B cell (primary cell): ENCODE data around the gene ASTN2. TPM values are rescaled to one million over a fixed set of nuclear protein-coding genes. Genes with fewer than 3 reads are reported as not detected.

Experiments
- ATAC-seq: fragments of 200-7000 bp; cut with Tn5 transposase; one replicate; pipeline ENCODE4 v1.10.0; 2021; ENCODE audit warnings: low read depth, mild to moderate bottlenecking, moderate number of reproducible peaks, moderate library complexity
- CTCF ChIA-PET: fragments of 350-600 bp; sonication (Branson Sonifier 250); formaldehyde crosslinking; loops from one replicate; lab custom pipeline; 2021; ENCODE audit warnings: antibody characterized with exemption, inconsistent platforms; lab: Charles Lee
- POLR2A ChIA-PET: fragments of 350-600 bp; sonication (Branson Sonifier 250); formaldehyde crosslinking; loops from one replicate; lab custom pipeline; 2021; ENCODE audit warnings: antibody characterized with exemption; lab: Charles Lee
- DNase-seq: peaks from one replicate; pipeline ENCODE4 v3.0.0; 2013
- H2AFZ ChIP-seq: 2 replicates; pipeline ENCODE4 v1.6.1; 2012; ENCODE audit warnings: mild to moderate bottlenecking, low read depth, low read length; ENCODE audit not compliant: insufficient read depth, poor library complexity, severe bottlenecking
- H3K27ac ChIP-seq, 2 donors: 1 replicate in 1 of 2; 2 replicates in 1 of 2; pipeline ENCODE4 v1.5.1; 2012 to 2013; ENCODE audit warnings: low read length in 2 of 2, mild to moderate bottlenecking in 2 of 2, moderate library complexity in 1 of 2
- H3K27me3 ChIP-seq, 4 experiments: fragments of 200-600 bp in 1 of 4; sonication (generic) in 1 of 4; replicated peaks in 1 of 4; 1 replicate in 2 of 4; 2 replicates in 2 of 4; pipeline versions ENCODE4 v1.6.1 to v1.7.0; 2013 to 2016; ENCODE audit warnings: low read length in 3 of 4, mild to moderate bottlenecking in 2 of 4, mixed read lengths in 1 of 4, moderate library complexity in 1 of 4; ENCODE audit not compliant: insufficient read depth in 4 of 4, control insufficient read depth in 3 of 4; ENCODE audit errors: control extremely low read depth in 1 of 4
- H3K36me3 ChIP-seq, 2 experiments: replicated peaks in 1 of 2; 1 replicate in 1 of 2; 2 replicates in 1 of 2; pipeline versions ENCODE4 v1.6.1 to v1.7.1; 2013; ENCODE audit warnings: low read length in 1 of 2; ENCODE audit not compliant: insufficient read depth in 2 of 2, control insufficient read depth in 1 of 2; ENCODE audit errors: control extremely low read depth in 1 of 2, extremely low read depth in 1 of 2
- H3K4me1 ChIP-seq, 2 donors: fragments of 200-600 bp in 1 of 2; sonication (generic) in 1 of 2; 1 replicate in 1 of 2; 2 replicates in 1 of 2; pipeline versions ENCODE4 v1.5.1 to v1.6.1; 2013 to 2017; ENCODE audit warnings: low read length in 2 of 2; ENCODE audit not compliant: control insufficient read depth in 2 of 2, insufficient read depth in 2 of 2
- H3K4me2 ChIP-seq: replicated peaks from 2 replicates; pipeline ENCODE3; 2012; ENCODE audit warnings: mild to moderate bottlenecking, low read depth, low read length; ENCODE audit not compliant: poor library complexity, severe bottlenecking
- H3K4me3 ChIP-seq, 5 experiments: fragments of 200-600 bp in 1 of 5; sonication (generic) in 1 of 5; 1 replicate in 3 of 5; 2 replicates in 2 of 5; pipeline versions ENCODE4 v1.5.1 to v1.7.0; 2011 to 2016; ENCODE audit warnings: low read length in 4 of 5, mild to moderate bottlenecking in 4 of 5, low read depth in 2 of 5, control low read depth in 1 of 5, moderate library complexity in 1 of 5; ENCODE audit not compliant: insufficient read depth in 1 of 5; ENCODE audit errors: control extremely low read depth in 1 of 5, extremely low read depth in 1 of 5
- H3K79me2 ChIP-seq: fragments of 200-600 bp; sonication (generic); one replicate; pipeline ENCODE4 v1.6.0; 2016; ENCODE audit warnings: low read length; ENCODE audit not compliant: control insufficient read depth, insufficient read depth
- H3K9ac ChIP-seq: fragments of 200-600 bp; sonication (generic); 2 replicates; pipeline ENCODE4 v1.6.1; 2017; ENCODE audit warnings: mild to moderate bottlenecking, low read length, moderate library complexity
- H3K9me3 ChIP-seq, 3 donors: one replicate each; pipeline versions ENCODE4 v1.6.1 to v1.7.1; 2013; ENCODE audit warnings: low read length in 2 of 3; ENCODE audit not compliant: control insufficient read depth in 2 of 3, insufficient read depth in 1 of 3; ENCODE audit errors: control extremely low read depth in 1 of 3
- H4K20me1 ChIP-seq: 2 replicates; pipeline ENCODE4 v1.6.0; 2012; ENCODE audit warnings: mild to moderate bottlenecking, low read length; ENCODE audit not compliant: insufficient read depth, control insufficient read depth, poor library complexity, severe bottlenecking
- H3K27ac Mint-ChIP-seq: one replicate; pipeline ENCODE4 v1.8.0; 2021; ENCODE audit warnings: mixed read lengths
- H3K27me3 Mint-ChIP-seq: one replicate; pipeline ENCODE4 v1.8.0; 2021; ENCODE audit warnings: mixed read lengths
- H3K4me1 Mint-ChIP-seq: one replicate; pipeline ENCODE4 v1.8.0; 2021; ENCODE audit warnings: mixed read lengths
- H3K4me3 Mint-ChIP-seq: one replicate; pipeline ENCODE4 v1.8.0; 2021; ENCODE audit warnings: mixed read lengths
- H3K9me3 Mint-ChIP-seq: one replicate; pipeline ENCODE4 v1.8.0; 2022; ENCODE audit warnings: mixed read lengths; ENCODE audit not compliant: insufficient read depth
- CTCF ChIP-seq: fragments of 200-600 bp; IDR thresholded peaks from one replicate; pipeline ENCODE4 v1.8.0; 2022; ENCODE audit warnings: antibody characterized with exemption, mild to moderate bottlenecking
- EZH2 ChIP-seq: IDR thresholded peaks from 2 replicates; pipeline ENCODE4 v1.6.1; 2012; ENCODE audit warnings: borderline replicate concordance, low read depth, mild to moderate bottlenecking, moderate library complexity, low read length; ENCODE audit not compliant: insufficient read depth, poor library complexity, severe bottlenecking
- WGBS: methylation state at CpG from one replicate; pipeline ENCODE4 v1.1.5; 2013; ENCODE audit warnings: missing lambda C conversion rate; ENCODE audit not compliant: insufficient coverage; 5-methylcytosine and 5-hydroxymethylcytosine counted together
- intact Hi-C: fragments of 100-400 bp; cut with micrococcal nuclease; formaldehyde crosslinking; loops from one replicate; pipeline ENCODE4 v1.10.0; 2022
- polyA plus RNA-seq: library from polyadenylated mRNA; depleted of rRNA; stranded (reverse); fragments of >200 nt; gene quantifications from 2 replicates; pipeline ENCODE4 v1.2.3, GENCODE V29; 2012
- total RNA-seq, 2 donors: library from RNA; stranded (reverse); fragments of 120-200 nt in 1 of 2; gene quantifications; 1 replicate in 1 of 2; 2 replicates in 1 of 2; pipeline versions ENCODE4 v1.2.3 to v1.2.4, GENCODE V29; 2013 to 2022

Gene ASTN2
- total and polyA plus RNA-seq, 2 donors (not counting 1 experiment from before 2014, with no cell fraction given): 1.2 to 3.6 TPM

- Histone ChIP-seq H3K36me3 (no peaks in the 10 kb centered on the region), H3K27me3 (no peaks in the 10 kb centered on the region), H3K27ac (no peak overlapping the region), H4K20me1 (no peaks in the 10 kb centered on the region), H3K4me2 (no peak overlapping the region), H2AFZ (no peak overlapping the region), H3K9ac (no peak overlapping the region), H3K79me2 (no peaks in the 10 kb centered on the region), H3K4me3 (no peak overlapping the region), H3K4me1 (no peaks in the 10 kb centered on the region), H3K9me3 (no peaks in the 10 kb centered on the region)
- H3K27ac Mint-ChIP-seq: no peak overlapping the region
- CTCF ChIA-PET: no interaction called here
- no peak for ATAC-seq
- WGBS: 83% methylated on average over 1 of the region's 8 CpGs
- intact Hi-C loops: no loop called here
- TF ChIP-seq CTCF (no peak), EZH2 (no peak)
- POLR2A ChIA-PET: no interaction called here
- H3K4me1 Mint-ChIP-seq: no peaks in the 10 kb centered on the region
- H3K27me3 Mint-ChIP-seq: no peaks in the 10 kb centered on the region
- H3K9me3 Mint-ChIP-seq: peaks cover 3% of the 10 kb centered on the region
- H3K4me3 Mint-ChIP-seq: no peak overlapping the region
- no peak for DNase-seq
Measured at GRCh38 chr9:116468793-116469527, 945.9 kb downstream of the ASTN2 start.

GRCh38 chr9:116468369-116468768 lies 946.5 kb downstream of the ASTN2 start:
- Histone ChIP-seq H3K27ac (no peak overlapping the region), H3K4me3 (no peak overlapping the region), H3K36me3 (no peaks in the 10 kb centered on the region), H3K4me2 (no peak overlapping the region), H2AFZ (no peak overlapping the region), H3K9ac (no peak overlapping the region), H3K27me3 (no peaks in the 10 kb centered on the region), H3K79me2 (no peaks in the 10 kb centered on the region), H3K4me1 (no peaks in the 10 kb centered on the region), H4K20me1 (no peaks in the 10 kb centered on the region), H3K9me3 (no peaks in the 10 kb centered on the region)
- DNase-seq (no peak), ATAC-seq (no peak)
- Mint-ChIP-seq H3K4me3 (no peak overlapping the region), H3K9me3 (peaks cover 3% of the 10 kb centered on the region), H3K4me1 (no peaks in the 10 kb centered on the region), H3K27ac (no peak overlapping the region), H3K27me3 (no peaks in the 10 kb centered on the region)
- TF ChIP-seq CTCF (no peak), EZH2 (no peak)
- intact Hi-C loops: no loop called here
- POLR2A ChIA-PET: no interaction called here
- CTCF ChIA-PET: no interaction called here
- 100% methylated on average over 1 of the region's 1 CpG for WGBS
